Fibroblast of pulmonary artery (primary cell): ENCODE data around the gene JAKMIP1.

ENCODE experiments used
- DNase-seq: peaks from one replicate; pipeline ENCODE4 v3.0.0-alpha.2; 2010; ENCODE audit warnings: low read depth
- H3K4me3 ChIP-seq: replicated peaks from 2 replicates; pipeline ENCODE4 v1.5.1; 2011; ENCODE audit warnings: low read depth, mild to moderate bottlenecking, control low read depth, low read length, moderate library complexity
- CTCF ChIP-seq: IDR thresholded peaks from 2 replicates; pipeline ENCODE4 v1.5.1; 2011; ENCODE audit warnings: mild to moderate bottlenecking, control low read depth, low read length, inconsistent platforms; ENCODE audit errors: missing control alignments

JAKMIP1 gene

GRCh38 chr4:6241062-6241845 is 40.9 kb upstream of the JAKMIP1 start:
- TF ChIP-seq CTCF: no peak
- no peak for DNase-seq
- H3K4me3 ChIP-seq: no peak overlapping the region

- TF ChIP-seq CTCF: no peak
- DNase-seq: no peak
Observed at GRCh38 chr4:6239968-6240367, 39.6 kb upstream of the JAKMIP1 start.

GRCh38 chr4:6239486-6239885 is 39.1 kb upstream of the JAKMIP1 start:
- DNase-seq: no peak
- H3K4me3 ChIP-seq: no peak overlapping the region
- TF ChIP-seq CTCF: no peak

More at GRCh38 chr4:6239968-6240367, 39.6 kb upstream of the JAKMIP1 start:
- H3K4me3 ChIP-seq: no peak overlapping the region

DNA sequence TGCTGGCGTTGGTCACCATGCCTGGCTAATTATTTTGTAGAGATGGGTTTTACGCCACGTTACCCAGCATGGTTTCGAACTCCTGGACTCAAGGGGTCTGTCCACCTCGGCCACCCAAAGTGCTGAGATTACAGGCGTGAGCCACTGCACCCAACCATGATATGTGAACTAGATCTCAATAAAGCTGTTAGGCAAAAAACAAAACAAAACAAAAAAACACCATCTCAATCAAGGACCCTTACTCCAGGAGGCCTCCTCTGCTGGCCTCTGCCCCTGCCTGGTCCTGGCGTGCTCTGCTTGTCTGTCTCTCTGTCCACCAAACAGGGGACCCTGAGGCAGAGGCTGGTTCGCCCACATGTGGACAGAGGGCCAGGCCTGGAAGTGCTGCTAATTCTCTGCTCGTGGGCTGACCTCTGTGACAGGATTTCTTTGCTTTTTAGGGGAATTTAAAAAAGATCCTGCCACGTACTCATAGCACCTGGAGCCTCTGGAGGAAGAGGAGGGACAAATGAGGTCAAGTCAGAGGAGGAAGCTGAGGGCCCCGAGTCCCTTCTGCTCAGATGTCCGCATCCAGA is 36.6 kb upstream of the JAKMIP1 start:
- DNase-seq: no peak
- no peak overlapping the region for H3K4me3 ChIP-seq
- TF ChIP-seq CTCF: no peak

- no peak overlapping the region for H3K4me3 ChIP-seq
- no peak for DNase-seq
- TF ChIP-seq CTCF: no peak
Observed at GRCh38 chr4:6235901-6236640, 35.7 kb upstream of the JAKMIP1 start.

DNA sequence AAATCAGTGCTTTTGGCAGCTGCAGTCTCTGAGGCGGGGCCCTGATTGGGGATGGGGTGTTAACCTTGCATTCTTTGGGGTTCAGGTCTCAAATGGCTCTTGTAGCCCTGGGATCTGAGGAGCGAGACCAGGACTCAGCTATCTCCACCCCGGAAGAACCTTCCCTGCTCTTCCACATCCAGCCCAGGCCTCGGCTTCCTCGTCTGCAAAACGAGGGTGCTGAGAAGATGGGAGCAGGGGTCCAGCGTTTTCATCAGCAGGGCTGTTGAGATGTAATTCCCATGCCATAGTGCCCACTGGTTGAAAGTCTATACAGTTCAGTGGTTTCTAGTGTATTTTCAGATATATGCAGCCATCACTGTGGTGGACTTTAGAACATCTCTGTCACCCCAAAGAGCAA is 34.7 kb upstream of the JAKMIP1 start:
- TF ChIP-seq CTCF: no peak
- no peak for DNase-seq
- H3K4me3 ChIP-seq: no peak overlapping the region
